HEK293 (cell line): Measurements from ENCODE around the gene ARL5A.

ENCODE experiments used
- CTCF ChIP-seq: fragments of 450-650 bp; formaldehyde crosslinking; IDR thresholded peaks from 2 replicates; pipeline ENCODE4 v1.5.1; 2016; ENCODE audit warnings: missing biosample characterization, missing genetic modification characterization
- KLF10 ChIP-seq: fragments of 450-650 bp; IDR thresholded peaks from 2 replicates; pipeline ENCODE4 v1.5.1; 2018; ENCODE audit warnings: missing biosample characterization, mild to moderate bottlenecking, missing genetic modification characterization
- MYNN ChIP-seq: fragments of 450-650 bp; formaldehyde crosslinking; IDR thresholded peaks from 2 replicates; pipeline ENCODE4 v1.5.1; 2016; ENCODE audit warnings: missing biosample characterization, missing genetic modification characterization, borderline replicate concordance
- PRDM4 ChIP-seq: fragments of 450-650 bp; formaldehyde crosslinking; IDR thresholded peaks from 2 replicates; pipeline ENCODE4 v1.5.1; 2017; ENCODE audit warnings: missing biosample characterization, missing genetic modification characterization
- TCF7L2 ChIP-seq: IDR thresholded peaks from 2 replicates; pipeline ENCODE4 v1.6.1; 2011; ENCODE audit warnings: low read depth, mild to moderate bottlenecking, inconsistent platforms, low read length, moderate library complexity, borderline replicate concordance
- ZNF138 ChIP-seq: fragments of 450-650 bp; formaldehyde crosslinking; IDR thresholded peaks from 2 replicates; pipeline ENCODE4 v1.5.1; 2016; ENCODE audit warnings: missing biosample characterization, missing genetic modification characterization, borderline replicate concordance
- ZNF501 ChIP-seq: fragments of 450-650 bp; formaldehyde crosslinking; IDR thresholded peaks from 2 replicates; pipeline ENCODE4 v1.5.1; 2016; ENCODE audit warnings: missing biosample characterization, missing genetic modification characterization
- ZNF707 ChIP-seq: fragments of 450-650 bp; formaldehyde crosslinking; IDR thresholded peaks from 2 replicates; pipeline ENCODE4 v1.5.1; 2016; ENCODE audit warnings: missing biosample characterization, missing genetic modification characterization
- TF ChIP-seq, protein P1 (sequence below): fragments of 450-650 bp; formaldehyde crosslinking; IDR thresholded peaks from 2 replicates; pipeline ENCODE4 v1.5.1; 2016; ENCODE audit warnings: missing biosample characterization, missing genetic modification characterization

DNA sequence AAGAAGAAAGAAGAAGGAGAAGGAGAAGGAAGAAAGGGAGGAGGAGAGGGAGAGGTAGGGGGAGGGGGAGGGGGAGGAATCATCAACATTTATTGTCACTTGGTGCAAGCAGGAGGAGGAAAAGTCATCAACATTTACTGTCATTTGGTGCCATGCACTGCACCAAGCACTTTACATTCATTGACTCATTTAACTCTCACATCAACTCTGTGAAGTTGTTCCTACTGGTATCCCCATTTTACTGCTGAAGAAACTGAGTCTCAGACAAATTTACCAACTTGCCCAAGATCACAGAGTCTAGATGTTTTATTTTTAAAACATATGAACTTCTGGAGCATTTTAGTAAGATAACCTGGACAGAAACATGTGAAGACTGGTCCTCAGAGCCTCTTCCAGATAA, 47.3 kb downstream of the ARL5A start:
- TF ChIP-seq KLF10 (tag by site-specific recombination), result no peak
- no peak for TF ChIP-seq PRDM4
- no peak for TF ChIP-seq TCF7L2
- TF ChIP-seq CTCF (tag by site-specific recombination), result no peak
- TF ChIP-seq ZNF501 (tag by site-specific recombination), result no peak
- no peak for TF ChIP-seq MYNN
- TF ChIP-seq ZNF138 (tag by site-specific recombination), result no peak
- TF ChIP-seq ZNF707 (tag by site-specific recombination), result no peak
- TF ChIP-seq, protein P1, sequence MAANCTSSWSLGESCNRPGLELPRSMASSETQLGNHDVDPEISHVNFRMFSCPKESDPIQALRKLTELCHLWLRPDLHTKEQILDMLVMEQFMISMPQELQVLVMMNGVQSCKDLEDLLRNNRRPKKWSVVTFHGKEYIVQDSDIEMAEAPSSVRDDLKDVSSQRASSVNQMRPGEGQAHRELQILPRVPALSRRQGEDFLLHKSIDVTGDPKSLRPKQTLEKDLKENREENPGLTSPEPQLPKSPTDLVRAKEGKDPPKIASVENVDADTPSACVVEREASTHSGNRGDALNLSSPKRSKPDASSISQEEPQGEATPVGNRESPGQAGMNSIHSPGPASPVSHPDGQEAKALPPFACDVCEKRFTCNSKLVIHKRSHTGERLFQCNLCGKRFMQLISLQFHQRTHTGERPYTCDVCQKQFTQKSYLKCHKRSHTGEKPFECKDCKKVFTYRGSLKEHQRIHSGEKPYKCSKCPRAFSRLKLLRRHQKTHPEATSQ (tag by site-specific recombination), result no peak
